ENCODE data around the gene CFH. TPM values are rescaled to one million over a fixed set of nuclear protein-coding genes. Genes with fewer than 3 reads are reported as not detected.

The CFH gene
- total RNA-seq, 1 donor from 2014 or later: 36.8 TPM

GRCh38 chr1:196660852-196661251, 9.0 kb downstream of the CFH start:
- DNase-seq (ENCODE audit: extremely low spot score in 2 of 2): no peak
- intact Hi-C loops (cut with DNase I): loop anchor here (10.0 kb wide), 1 partner anchor 516 kb away; no protein-coding TSS in a partner anchor
- Histone ChIP-seq H3K27me3 (no peaks in the 10 kb centered on the region), H3K9me3 (no peaks in the 10 kb centered on the region), H3K4me3 (no peak overlapping the region), H3K4me1 (no peaks in the 10 kb centered on the region), H3K36me3 (no peaks in the 10 kb centered on the region), H3K27ac (no peak overlapping the region)
- TF ChIP-seq POLR2A (IDR thresholded peaks at IDR 0.05) (no peak), CTCF (IDR thresholded peaks at IDR 0.05) (peak in 2 of 3 experiments; percentile 39 to 66), POLR2AphosphoS5 (IDR thresholded peaks at IDR 0.05; ENCODE audit: insufficient read depth in 1 of 2, low read depth in 1 of 2) (no peak)

- Histone ChIP-seq H3K9me3 (no peaks in the 10 kb centered on the region), H3K27me3 (no peaks in the 10 kb centered on the region), H3K27ac (no peak overlapping the region), H3K4me1 (no peaks in the 10 kb centered on the region), H3K36me3 (no peaks in the 10 kb centered on the region), H3K4me3 (no peak overlapping the region)
- intact Hi-C loops (cut with DNase I): loop anchor here (10.0 kb wide), 1 partner anchor 517 kb away; no protein-coding TSS in a partner anchor
- no peak for DNase-seq (ENCODE audit: extremely low spot score in 2 of 2)
- TF ChIP-seq POLR2AphosphoS5 (IDR thresholded peaks at IDR 0.05; ENCODE audit: insufficient read depth in 1 of 2, low read depth in 1 of 2) (no peak), POLR2A (IDR thresholded peaks at IDR 0.05) (no peak)
Observed at GRCh38 chr1:196661345-196661744, 9.5 kb downstream of the CFH start.

- Histone ChIP-seq H3K27ac (no peak overlapping the region), H3K4me3 (no peak overlapping the region), H3K9me3 (no peaks in the 10 kb centered on the region), H3K4me1 (no peaks in the 10 kb centered on the region), H3K36me3 (no peaks in the 10 kb centered on the region), H3K27me3 (no peaks in the 10 kb centered on the region)
- no peak for DNase-seq (ENCODE audit: extremely low spot score in 2 of 2)
- intact Hi-C loops (cut with DNase I): loop anchor here (10.0 kb wide), 1 partner anchor 522 kb away; no protein-coding TSS in a partner anchor
- TF ChIP-seq POLR2A (IDR thresholded peaks at IDR 0.05) (no peak), POLR2AphosphoS5 (IDR thresholded peaks at IDR 0.05; ENCODE audit: insufficient read depth in 1 of 2, low read depth in 1 of 2) (no peak), CTCF (IDR thresholded peaks at IDR 0.05) (no peak)
Observed at GRCh38 chr1:196667131-196667530, 15.3 kb downstream of the CFH start.

- H3K9me3 ChIP-seq: no peaks in the 10 kb centered on the region
- H3K27ac ChIP-seq: no peak overlapping the region
- intact Hi-C loops (cut with DNase I): loop anchor here (10.0 kb wide), 1 partner anchor 524 kb away; no protein-coding TSS in a partner anchor
- DNase-seq (ENCODE audit: extremely low spot score in 2 of 2): no peak
- no peak overlapping the region for H3K4me3 ChIP-seq
- no peaks in the 10 kb centered on the region for H3K27me3 ChIP-seq
- H3K4me1 ChIP-seq: no peaks in the 10 kb centered on the region
- H3K36me3 ChIP-seq: no peaks in the 10 kb centered on the region
- TF ChIP-seq POLR2A (IDR thresholded peaks at IDR 0.05): no peak
- no peak for TF ChIP-seq POLR2AphosphoS5 (IDR thresholded peaks at IDR 0.05; ENCODE audit: insufficient read depth in 1 of 2, low read depth in 1 of 2)
- TF ChIP-seq CTCF (IDR thresholded peaks at IDR 0.05): no peak
Observed at GRCh38 chr1:196669051-196669450, 17.2 kb downstream of the CFH start.

GRCh38 chr1:196669693-196670092, 17.9 kb downstream of the CFH start:
- no peak overlapping the region for H3K27ac ChIP-seq
- intact Hi-C loops (cut with DNase I): loop anchor here (10.0 kb wide), 1 partner anchor 525 kb away; no protein-coding TSS in a partner anchor
- H3K4me1 ChIP-seq: no peaks in the 10 kb centered on the region
- H3K36me3 ChIP-seq: no peaks in the 10 kb centered on the region
- no peak overlapping the region for H3K4me3 ChIP-seq
- no peaks in the 10 kb centered on the region for H3K9me3 ChIP-seq
- H3K27me3 ChIP-seq: no peaks in the 10 kb centered on the region
- no peak for DNase-seq (ENCODE audit: extremely low spot score in 2 of 2)
- TF ChIP-seq POLR2A (IDR thresholded peaks at IDR 0.05): no peak
- TF ChIP-seq CTCF (IDR thresholded peaks at IDR 0.05): no peak
- TF ChIP-seq POLR2AphosphoS5 (IDR thresholded peaks at IDR 0.05; ENCODE audit: insufficient read depth in 1 of 2, low read depth in 1 of 2): no peak
